ENCODE results near the gene CADM2. TPM values are rescaled to one million over a fixed set of nuclear protein-coding genes. Genes with fewer than 3 reads are reported as not detected.

CADM2 gene
- total and polyA plus RNA-seq, 2 experiments from 2014 or later, result 13.3 to 47.5 TPM

GRCh38 chr3:85075663-85076062 is 116.9 kb downstream of the CADM2 start:
- no peak overlapping the region for H3K4me3 Mint-ChIP-seq

More at GRCh38 chr3:85075663-85076062, 116.9 kb downstream of the CADM2 start:
- Mint-ChIP-seq H3K9me3 (no peaks in the 10 kb centered on the region; the same call in 2 of the 3 replicates), H3K27ac (peak overlapping the region; percentile 22), H3K4me1 (peaks cover 26% of the 10 kb centered on the region), H3K36me3 (ENCODE audit: low read depth) (no peaks in the 10 kb centered on the region), H3K27me3 (ENCODE audit: insufficient read depth, low read depth, poor library complexity) (no peaks in the 10 kb centered on the region)
- no peaks in the 10 kb centered on the region for H3K27me3 ChIP-seq (ENCODE audit: insufficient read depth)
- no peak overlapping the region for H3K4me2 ChIP-seq
- no peaks in the 10 kb centered on the region for H3K36me3 ChIP-seq (ENCODE audit: insufficient read depth)
- TF ChIP-seq ZNF114 (CRISPR knock-in tag; IDR thresholded peaks at IDR 0.05) (no peak), CTCF (conservative IDR thresholded peaks at IDR 0.05; ENCODE audit: low read depth in 2 of 2) (no peak), ETS1 (IDR thresholded peaks at IDR 0.05) (no peak), STAT1 (IDR thresholded peaks at IDR 0.05; ENCODE audit: unreplicated experiment) (no peak), ZNF331 (CRISPR knock-in tag; IDR thresholded peaks at IDR 0.05; ENCODE audit: low read depth) (no peak), POLR2AphosphoS5 (IDR thresholded peaks at IDR 0.05; ENCODE audit: low read depth) (no peak), NANOG (IDR thresholded peaks at IDR 0.05; ENCODE audit: borderline replicate concordance) (no peak), CREB1 (CRISPR knock-in tag; IDR thresholded peaks at IDR 0.05; ENCODE audit: low read depth) (no peak), ZNF462 (CRISPR knock-in tag; IDR thresholded peaks at IDR 0.05) (no peak), EZH2 (IDR thresholded peaks at IDR 0.05; ENCODE audit: low read depth, unreplicated experiment) (no peak), EZH2phosphoT487 (IDR thresholded peaks at IDR 0.05; ENCODE audit: unreplicated experiment) (no peak), REST (IDR thresholded peaks at IDR 0.05; ENCODE audit: unreplicated experiment) (no peak), JUNB (IDR thresholded peaks at IDR 0.05; ENCODE audit: unreplicated experiment) (no peak)
- no peaks in the 10 kb centered on the region for H3K9me2 ChIP-seq (ENCODE audit: insufficient read depth)
- H3K79me2 ChIP-seq (replicated peaks; ENCODE audit: insufficient read depth), result no peaks in the 10 kb centered on the region
- DNase-seq (ENCODE audit: low spot score) (no peak), ATAC-seq (no peak)
- no peaks in the 10 kb centered on the region for H3F3A ChIP-seq (replicated peaks; ENCODE audit: low read depth)
- H3K4me1 ChIP-seq (ENCODE audit: insufficient read depth), result peaks cover 16% of the 10 kb centered on the region
- H3K4me3 ChIP-seq, result no peak overlapping the region
- no peak overlapping the region for H3K27ac ChIP-seq (ENCODE audit: low read depth)
- H2AFZ ChIP-seq, result no peak overlapping the region
- H4K20me1 ChIP-seq (replicated peaks; ENCODE audit: insufficient read depth), result no peaks in the 10 kb centered on the region
